ENCODE data around the gene C8B. TPM values are rescaled to one million over a fixed set of nuclear protein-coding genes. Genes with fewer than 3 reads are reported as not detected.

C8B gene
- total RNA-seq, 1 experiment from 2014 or later, result not detected

- DNase-seq (ENCODE audit: low spot score), result no peak
Observed at GRCh38 chr1:56931686-56932085, 34.1 kb downstream of the C8B start.

- DNase-seq (ENCODE audit: low spot score), result no peak
Observed at GRCh38 chr1:56931211-56931610, 34.6 kb downstream of the C8B start.

- DNase-seq (ENCODE audit: low spot score), result no peak
Observed at GRCh38 chr1:56929492-56929891, 36.3 kb downstream of the C8B start.

- DNase-seq (ENCODE audit: low spot score), result no peak
Observed at GRCh38 chr1:56927986-56928385, 37.8 kb downstream of the C8B start.

GRCh38 chr1:56927171-56927570 is 38.6 kb downstream of the C8B start:
- no peak for DNase-seq (ENCODE audit: low spot score)

- no peak for DNase-seq (ENCODE audit: low spot score)
Observed at GRCh38 chr1:56925193-56925592, 40.6 kb downstream of the C8B start.

GRCh38 chr1:56924116-56924515 is 41.7 kb downstream of the C8B start:
- no peak for DNase-seq (ENCODE audit: low spot score)

GRCh38 chr1:56923201-56923600 is 42.6 kb downstream of the C8B start:
- DNase-seq (ENCODE audit: low spot score), result no peak

GRCh38 chr1:56922507-56922906 is 43.3 kb downstream of the C8B start:
- no peak for DNase-seq (ENCODE audit: low spot score)

- DNase-seq (ENCODE audit: low spot score), result no peak
Observed at GRCh38 chr1:56922070-56922469, 43.7 kb downstream of the C8B start.

- no peak for DNase-seq (ENCODE audit: low spot score)
Observed at GRCh38 chr1:56921479-56921878, 44.3 kb downstream of the C8B start.

GRCh38 chr1:56920591-56921001 is 45.2 kb downstream of the C8B start:
- no peak for DNase-seq (ENCODE audit: low spot score)

GRCh38 chr1:56917356-56917755 is 48.5 kb downstream of the C8B start:
- no peak for DNase-seq (ENCODE audit: low spot score)

GRCh38 chr1:56916630-56917029 is 49.2 kb downstream of the C8B start:
- no peak for DNase-seq (ENCODE audit: low spot score)

GRCh38 chr1:56915960-56916359 is 49.9 kb downstream of the C8B start:
- DNase-seq (ENCODE audit: low spot score), result no peak

GRCh38 chr1:56912325-56912724 is 53.5 kb downstream of the C8B start:
- no peak for DNase-seq (ENCODE audit: low spot score)

GRCh38 chr1:56911098-56911938 is 54.5 kb downstream of the C8B start:
- no peak for DNase-seq (ENCODE audit: low spot score)

GRCh38 chr1:56910441-56910985 is 55.3 kb downstream of the C8B start:
- no peak for DNase-seq (ENCODE audit: low spot score)

GRCh38 chr1:56908619-56909221 is 57.1 kb downstream of the C8B start:
- no peak for DNase-seq (ENCODE audit: low spot score)

- no peak for DNase-seq (ENCODE audit: low spot score)
Observed at GRCh38 chr1:56905667-56906066, 60.1 kb downstream of the C8B start.

- no peak for DNase-seq (ENCODE audit: low spot score)
Observed at GRCh38 chr1:56904663-56905397, 61.0 kb downstream of the C8B start.

- no peak for DNase-seq (ENCODE audit: low spot score)
Observed at GRCh38 chr1:56903778-56904177, 62.0 kb downstream of the C8B start.
